HG03457 (cell line): ENCODE measurements around the gene ZNF768.

Experiments
- ATAC-seq: cut with Tn5 transposase; IDR thresholded peaks from one replicate; pipeline ENCODE4 v1.9.1; 2021; ENCODE audit warnings: moderate number of reproducible peaks; ENCODE audit not compliant: unreplicated experiment

Gene ZNF768

DNA sequence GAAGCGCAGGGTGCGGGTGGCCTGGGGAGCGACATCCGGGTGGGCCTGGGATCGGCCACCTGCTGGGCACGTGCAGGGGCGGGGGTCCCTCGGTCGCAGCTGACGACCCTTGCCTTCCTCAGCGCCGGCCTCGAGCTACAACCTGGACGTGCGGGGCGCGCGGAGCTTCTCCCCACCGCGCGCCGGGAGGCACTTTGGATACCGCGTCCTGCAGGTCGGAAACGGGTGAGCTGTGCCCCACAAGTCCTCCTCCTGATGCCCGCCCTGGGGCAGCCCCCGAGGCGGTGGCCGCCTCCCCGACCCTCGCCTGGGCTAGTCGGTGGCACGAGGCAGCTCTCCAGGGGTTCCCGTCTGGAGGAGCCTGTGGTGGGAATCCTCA is 52.3 kb downstream of the ZNF768 start:
- no peak for ATAC-seq
